Measurements from ENCODE around the gene ULK2. TPM values are rescaled to one million over a fixed set of nuclear protein-coding genes. Genes with fewer than 3 reads are reported as not detected.
"Not testable (repeated sequence)": the region's sequence is repeated elsewhere in the genome, so short reads cannot be mapped to it uniquely, and the experiment has no call there.

The ULK2 gene
- polyA plus RNA-seq (ENCODE audit: insufficient read length), result 20.0 TPM

GRCh38 chr17:19867329-19868078, at the start of gene ULK2:
Gene ULK2 (minus strand): TSS chr17:19867936. CDS start chr17:19867417, 519 bp downstream.
- no peak for DNase-seq (ENCODE audit: low read depth)

GRCh38 chr17:19915245-19915978, 47.7 kb upstream of the ULK2 start:
- DNase-seq (ENCODE audit: low read depth), result no peak

- DNase-seq (ENCODE audit: low read depth), result no peak
These were observed 43.3 kb upstream of the ULK2 start for GRCh38 chr17:19911033-19911432.

- no peak for DNase-seq (ENCODE audit: low read depth)
These were observed 41.4 kb upstream of the ULK2 start for GRCh38 chr17:19909139-19909538.

- no peak for DNase-seq (ENCODE audit: low read depth)
These were observed 37.8 kb upstream of the ULK2 start for GRCh38 chr17:19905502-19905901.

DNA sequence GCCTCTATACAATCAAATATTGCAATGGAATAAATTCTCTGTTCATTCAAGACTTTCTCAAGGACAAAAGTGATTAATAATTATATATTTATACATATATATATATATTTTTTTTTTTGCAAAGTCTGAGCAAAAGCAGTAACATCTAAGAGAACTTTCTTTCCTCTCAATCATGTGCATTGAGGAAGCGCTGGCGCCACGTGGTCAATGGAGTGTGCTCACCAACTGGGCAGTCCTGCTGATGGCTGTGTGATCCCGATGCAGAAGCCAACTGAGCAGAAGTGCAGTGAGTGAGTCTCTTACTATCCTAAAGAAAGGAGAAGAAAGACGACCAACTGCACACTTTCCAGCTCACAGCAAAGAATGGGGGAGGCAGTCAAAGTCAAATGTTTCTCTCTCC, 37.2 kb upstream of the ULK2 start:
- DNase-seq (ENCODE audit: low read depth), result no peak

DNA sequence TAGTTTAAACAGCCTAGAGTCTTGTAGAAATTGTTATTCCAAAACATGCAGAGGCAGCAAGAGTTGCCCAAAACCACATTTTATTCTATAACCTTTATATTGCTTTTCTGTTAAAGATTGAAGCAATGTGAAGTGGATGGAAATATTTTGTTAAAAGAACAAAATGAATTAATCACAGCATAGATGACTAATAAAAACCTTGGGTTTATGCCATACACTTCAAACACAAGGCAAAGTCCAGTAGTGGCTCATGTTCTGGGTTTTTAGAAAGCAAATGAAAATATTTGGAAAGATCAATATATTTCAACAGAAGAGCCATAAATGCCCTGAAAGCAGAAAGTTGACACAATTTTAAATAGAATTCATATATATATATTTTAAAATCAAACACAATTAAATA, 36.7 kb upstream of the ULK2 start:
- no peak for DNase-seq (ENCODE audit: low read depth)

- DNase-seq (ENCODE audit: low read depth), result no peak
These were observed 33.1 kb upstream of the ULK2 start for GRCh38 chr17:19900809-19901208.

GRCh38 chr17:19897903-19898302, 30.2 kb upstream of the ULK2 start:
- DNase-seq (ENCODE audit: low read depth), result no peak

DNA sequence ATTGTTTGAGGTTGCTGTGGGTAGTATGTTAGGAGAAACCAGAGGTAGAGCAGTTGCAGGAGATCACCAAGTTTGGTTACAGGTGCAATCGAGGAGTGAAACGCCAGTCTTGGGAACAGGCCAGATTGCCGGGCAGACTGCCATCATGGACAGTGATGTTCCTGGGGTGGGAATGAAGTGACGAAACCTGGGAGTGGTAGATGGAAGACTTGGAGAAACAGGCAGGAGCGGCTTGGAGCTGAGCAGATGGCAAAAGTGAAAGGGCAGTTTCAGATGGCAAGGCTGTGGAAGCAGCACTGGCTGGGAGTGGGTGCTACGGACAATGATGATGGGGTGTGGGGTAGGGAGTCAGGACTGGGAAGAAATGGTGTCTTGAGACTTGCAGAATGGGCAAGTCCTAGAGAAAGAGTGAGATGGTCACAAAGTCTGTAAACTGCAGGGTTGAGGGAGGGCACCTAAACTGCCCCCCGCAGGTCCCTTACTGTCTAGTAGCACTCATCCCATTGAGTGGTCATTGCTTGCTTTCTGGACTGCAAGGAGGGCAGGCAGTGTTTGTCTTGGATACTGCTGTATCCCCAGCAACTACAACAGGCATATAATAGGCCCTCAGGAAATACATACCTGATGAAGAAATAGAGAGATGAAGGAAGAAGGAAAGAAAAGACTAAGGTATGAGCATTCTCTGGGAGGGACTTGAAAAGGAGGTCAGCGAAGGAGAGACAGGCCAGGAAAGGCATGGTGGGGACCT, 29.5 kb upstream of the ULK2 start:
- no peak for DNase-seq (ENCODE audit: low read depth)

- no peak for DNase-seq (ENCODE audit: low read depth)
These were observed 28.9 kb upstream of the ULK2 start for GRCh38 chr17:19896679-19897078.

GRCh38 chr17:19890554-19890953, 22.8 kb upstream of the ULK2 start:
- DNase-seq (ENCODE audit: low read depth), result not testable (repeated sequence)

DNA sequence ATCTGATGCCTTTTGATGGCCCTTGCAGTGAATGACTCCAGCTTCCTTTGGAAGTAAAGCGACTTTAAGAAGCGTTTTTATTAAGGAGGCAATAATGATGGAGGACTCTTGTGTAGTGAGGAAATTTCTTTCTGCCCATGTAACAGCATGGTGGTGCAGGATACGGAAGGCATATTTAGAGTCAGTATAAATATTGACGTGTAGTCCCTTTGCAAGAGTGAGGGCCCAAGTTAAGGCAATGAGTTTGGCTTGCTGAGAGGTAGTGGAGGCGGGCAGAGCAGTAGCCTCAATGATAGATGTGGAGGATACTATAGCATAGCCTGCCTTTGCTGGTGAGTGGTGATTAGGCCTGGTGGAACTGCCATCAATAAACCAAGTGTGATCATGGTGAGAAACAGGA, 22.3 kb upstream of the ULK2 start:
- DNase-seq (ENCODE audit: low read depth), result not testable (repeated sequence)

GRCh38 chr17:19886116-19886515, 18.4 kb upstream of the ULK2 start:
- no peak for DNase-seq (ENCODE audit: low read depth)

- no peak for DNase-seq (ENCODE audit: low read depth)
These were observed 15.9 kb upstream of the ULK2 start for GRCh38 chr17:19883537-19884215.

DNA sequence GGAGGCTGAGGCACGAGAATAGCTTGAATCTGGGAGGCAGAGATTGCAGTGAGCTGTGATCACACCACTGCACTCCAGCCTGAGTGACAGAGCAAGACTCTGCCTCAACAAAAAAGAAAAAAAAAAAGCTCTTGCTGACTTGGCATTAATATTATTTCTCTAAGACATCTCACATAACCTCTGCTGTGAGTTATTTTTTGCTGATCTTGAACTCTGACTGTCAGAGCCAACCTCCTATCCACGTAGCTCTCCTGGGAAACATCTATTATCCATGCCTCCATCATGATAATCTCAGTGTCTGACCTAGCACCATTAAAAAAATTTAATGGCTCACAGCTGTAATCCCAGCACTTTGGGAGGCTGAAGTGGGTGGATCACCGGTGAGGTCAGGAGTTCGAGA, 12.7 kb upstream of the ULK2 start:
- DNase-seq (ENCODE audit: low read depth), result no peak

DNA sequence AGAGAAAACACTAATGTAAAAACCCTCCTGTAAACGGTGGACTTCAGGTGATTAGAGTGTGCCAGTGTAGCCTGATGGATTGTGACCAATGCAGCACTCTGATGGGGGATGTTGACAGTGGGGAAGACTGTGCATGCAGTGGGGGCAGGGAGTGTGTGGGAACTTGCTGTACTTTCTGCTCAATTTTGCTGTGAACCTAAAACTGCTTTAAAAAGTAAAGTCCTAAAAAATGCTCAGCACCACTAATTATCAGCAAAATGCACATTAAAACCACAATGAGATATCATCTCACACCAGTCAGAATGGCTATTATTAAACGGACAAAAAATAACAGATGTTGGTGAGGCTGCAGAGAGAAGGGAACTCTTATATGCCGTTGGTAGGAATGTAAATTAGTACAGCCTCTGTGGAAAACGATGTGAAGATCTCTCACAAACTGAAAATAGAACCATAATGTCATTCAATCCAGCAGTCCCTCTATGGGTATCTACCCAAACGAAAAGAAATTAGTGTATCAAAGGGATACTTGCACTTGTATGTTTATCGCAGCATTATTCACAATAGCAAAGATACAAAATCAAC, 9.7 kb upstream of the ULK2 start:
- no peak for DNase-seq (ENCODE audit: low read depth)

GRCh38 chr17:19876529-19877161, 8.9 kb upstream of the ULK2 start:
- no peak for DNase-seq (ENCODE audit: low read depth)

- DNase-seq (ENCODE audit: low read depth), result no peak
These were observed 6.5 kb upstream of the ULK2 start for GRCh38 chr17:19874256-19874655.

DNA sequence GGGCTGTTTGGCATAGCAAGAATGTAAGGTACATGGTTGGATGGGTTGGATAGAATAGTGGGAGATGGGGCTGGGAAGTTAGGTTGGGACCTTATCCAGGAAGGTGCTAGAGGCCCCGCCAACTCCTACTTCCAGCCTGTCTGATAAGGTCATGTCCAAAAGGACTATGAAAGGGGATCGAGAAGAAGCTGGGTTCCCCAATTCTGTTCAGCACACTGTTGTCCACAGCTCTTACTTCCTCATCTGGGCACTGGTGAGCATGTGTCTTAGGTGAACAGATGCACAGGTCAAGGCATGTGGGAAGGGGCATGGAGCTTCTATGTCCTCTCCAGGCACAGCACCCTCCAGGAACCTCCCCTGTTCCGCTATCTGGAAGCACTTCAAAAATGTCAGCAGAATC, 5.6 kb upstream of the ULK2 start:
- no peak for DNase-seq (ENCODE audit: low read depth)

- no peak for DNase-seq (ENCODE audit: low read depth)
These were observed 301 bp upstream of the ULK2 start for GRCh38 chr17:19868079-19868395.

DNA sequence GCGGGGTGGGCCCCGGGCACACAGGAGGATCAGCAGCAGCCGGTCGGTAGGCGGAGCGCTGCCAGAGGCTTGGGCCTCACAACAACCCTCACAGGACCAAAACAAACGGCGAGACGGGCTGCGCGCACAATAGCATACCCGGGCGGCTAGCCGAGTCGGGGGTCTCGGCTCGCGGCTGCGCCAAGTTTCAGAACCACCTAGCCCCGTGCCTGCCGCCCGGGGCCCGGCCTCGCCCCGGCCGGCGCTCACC, 732 bp downstream of the ULK2 start:
- no peak for DNase-seq (ENCODE audit: low read depth)

Data from forelimb muscle (tissue), 1 donor.